OCI-LY3 (cell line): Measurements from ENCODE around the gene POLG2.

Source experiments
- EZH2phosphoT487 ChIP-seq: fragments of 200-600 bp; shearing (Covaris generic); IDR thresholded peaks from 2 replicates; pipeline ENCODE4 v1.6.1; 2018; ENCODE audit warnings: antibody characterized with exemption, mixed run types, low read depth
- TF ChIP-seq, protein P1 (sequence below): fragments of 200-600, 300-600 bp; sonication (generic); IDR thresholded peaks from 2 replicates; pipeline ENCODE4 v1.5.1; 2014; ENCODE audit warnings: antibody characterized with exemption, low read length, low read depth

DNA sequence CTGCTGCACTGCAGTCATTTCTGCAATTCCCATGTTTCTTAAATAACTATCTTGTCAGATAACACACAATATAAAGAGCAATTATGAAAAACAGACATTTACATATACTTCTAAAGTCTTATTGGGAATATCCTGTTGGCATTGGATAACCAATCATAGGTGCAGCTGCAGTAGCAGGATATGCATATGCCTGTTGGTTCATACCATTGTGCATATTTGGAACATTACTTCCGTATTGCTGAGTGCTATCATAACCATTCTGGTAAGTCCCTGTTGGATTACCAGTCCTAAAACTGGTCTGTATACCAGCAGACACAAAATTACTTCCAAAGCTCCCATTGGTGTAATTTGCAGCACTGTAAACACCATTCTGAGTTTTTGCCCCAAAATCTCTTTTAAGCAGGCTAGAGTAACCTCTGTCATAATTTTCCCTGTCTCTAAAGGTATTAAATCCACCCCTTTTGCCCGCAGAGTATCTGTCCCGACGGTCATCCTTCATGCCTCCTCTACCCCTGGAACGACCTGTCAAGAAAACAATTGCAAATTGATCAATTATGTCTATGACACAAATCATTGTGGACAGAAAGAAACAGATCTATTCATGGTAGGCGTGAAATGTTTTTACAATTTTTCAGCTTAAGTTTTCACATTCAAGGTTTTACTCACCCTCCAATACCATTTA lies 3.1 kb upstream of the POLG2 start:
- no peak for TF ChIP-seq EZH2phosphoT487
- TF ChIP-seq, protein P1, sequence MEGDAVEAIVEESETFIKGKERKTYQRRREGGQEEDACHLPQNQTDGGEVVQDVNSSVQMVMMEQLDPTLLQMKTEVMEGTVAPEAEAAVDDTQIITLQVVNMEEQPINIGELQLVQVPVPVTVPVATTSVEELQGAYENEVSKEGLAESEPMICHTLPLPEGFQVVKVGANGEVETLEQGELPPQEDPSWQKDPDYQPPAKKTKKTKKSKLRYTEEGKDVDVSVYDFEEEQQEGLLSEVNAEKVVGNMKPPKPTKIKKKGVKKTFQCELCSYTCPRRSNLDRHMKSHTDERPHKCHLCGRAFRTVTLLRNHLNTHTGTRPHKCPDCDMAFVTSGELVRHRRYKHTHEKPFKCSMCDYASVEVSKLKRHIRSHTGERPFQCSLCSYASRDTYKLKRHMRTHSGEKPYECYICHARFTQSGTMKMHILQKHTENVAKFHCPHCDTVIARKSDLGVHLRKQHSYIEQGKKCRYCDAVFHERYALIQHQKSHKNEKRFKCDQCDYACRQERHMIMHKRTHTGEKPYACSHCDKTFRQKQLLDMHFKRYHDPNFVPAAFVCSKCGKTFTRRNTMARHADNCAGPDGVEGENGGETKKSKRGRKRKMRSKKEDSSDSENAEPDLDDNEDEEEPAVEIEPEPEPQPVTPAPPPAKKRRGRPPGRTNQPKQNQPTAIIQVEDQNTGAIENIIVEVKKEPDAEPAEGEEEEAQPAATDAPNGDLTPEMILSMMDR, result no peak
